ENCODE measurements around the gene SARDH.

SARDH gene

DNA sequence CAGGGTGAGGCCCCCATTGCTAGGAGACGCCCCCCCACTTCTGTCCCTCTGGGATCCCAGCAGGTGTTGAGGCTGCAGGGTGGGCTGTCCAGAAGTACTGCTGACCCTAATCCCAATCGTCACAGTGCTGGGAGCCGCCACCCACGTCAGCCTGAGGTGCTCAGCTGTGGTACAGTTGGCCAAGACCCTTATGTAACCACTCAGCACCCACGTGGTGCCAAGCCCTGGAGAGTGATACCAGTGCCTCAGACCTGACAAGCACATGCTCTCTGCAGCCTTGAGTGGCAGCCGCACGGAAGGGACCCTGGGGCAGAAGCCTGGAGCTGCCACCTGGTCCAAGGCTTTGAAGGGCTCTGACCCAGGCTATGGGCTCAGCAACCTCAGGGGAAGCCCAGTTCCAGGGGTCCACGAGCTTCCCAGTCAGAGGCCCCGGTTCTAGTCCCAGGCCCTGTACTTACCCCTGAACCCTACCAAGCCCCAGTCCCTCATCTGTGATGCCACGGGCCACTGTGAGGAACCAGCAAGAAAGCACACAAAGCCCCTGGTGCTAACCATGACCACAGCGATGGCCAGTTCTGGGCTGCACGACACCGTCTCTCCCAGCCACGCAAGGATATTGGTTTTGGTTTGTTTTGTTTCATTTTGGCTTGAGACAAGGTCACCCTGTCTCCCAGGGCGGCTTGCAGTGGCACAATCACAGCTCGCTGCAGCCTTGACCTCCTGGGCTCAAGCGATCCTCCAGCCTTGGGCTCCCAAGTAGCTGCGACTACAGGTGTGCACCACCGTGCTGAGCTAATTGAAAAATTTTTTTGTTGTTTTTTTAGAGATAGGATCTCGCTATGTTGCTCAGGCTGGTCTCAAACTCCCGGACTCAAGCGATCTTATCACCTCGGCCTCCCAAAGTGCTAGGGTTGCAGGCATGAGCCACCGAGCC, 51.2 kb downstream of the SARDH start:
- TF ChIP-seq, protein P1, sequence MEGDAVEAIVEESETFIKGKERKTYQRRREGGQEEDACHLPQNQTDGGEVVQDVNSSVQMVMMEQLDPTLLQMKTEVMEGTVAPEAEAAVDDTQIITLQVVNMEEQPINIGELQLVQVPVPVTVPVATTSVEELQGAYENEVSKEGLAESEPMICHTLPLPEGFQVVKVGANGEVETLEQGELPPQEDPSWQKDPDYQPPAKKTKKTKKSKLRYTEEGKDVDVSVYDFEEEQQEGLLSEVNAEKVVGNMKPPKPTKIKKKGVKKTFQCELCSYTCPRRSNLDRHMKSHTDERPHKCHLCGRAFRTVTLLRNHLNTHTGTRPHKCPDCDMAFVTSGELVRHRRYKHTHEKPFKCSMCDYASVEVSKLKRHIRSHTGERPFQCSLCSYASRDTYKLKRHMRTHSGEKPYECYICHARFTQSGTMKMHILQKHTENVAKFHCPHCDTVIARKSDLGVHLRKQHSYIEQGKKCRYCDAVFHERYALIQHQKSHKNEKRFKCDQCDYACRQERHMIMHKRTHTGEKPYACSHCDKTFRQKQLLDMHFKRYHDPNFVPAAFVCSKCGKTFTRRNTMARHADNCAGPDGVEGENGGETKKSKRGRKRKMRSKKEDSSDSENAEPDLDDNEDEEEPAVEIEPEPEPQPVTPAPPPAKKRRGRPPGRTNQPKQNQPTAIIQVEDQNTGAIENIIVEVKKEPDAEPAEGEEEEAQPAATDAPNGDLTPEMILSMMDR (conservative IDR thresholded peaks at IDR 0.05; ENCODE audit: low read depth), result no peak
- DNase-seq (ENCODE audit: low spot score), result no peak

DNA sequence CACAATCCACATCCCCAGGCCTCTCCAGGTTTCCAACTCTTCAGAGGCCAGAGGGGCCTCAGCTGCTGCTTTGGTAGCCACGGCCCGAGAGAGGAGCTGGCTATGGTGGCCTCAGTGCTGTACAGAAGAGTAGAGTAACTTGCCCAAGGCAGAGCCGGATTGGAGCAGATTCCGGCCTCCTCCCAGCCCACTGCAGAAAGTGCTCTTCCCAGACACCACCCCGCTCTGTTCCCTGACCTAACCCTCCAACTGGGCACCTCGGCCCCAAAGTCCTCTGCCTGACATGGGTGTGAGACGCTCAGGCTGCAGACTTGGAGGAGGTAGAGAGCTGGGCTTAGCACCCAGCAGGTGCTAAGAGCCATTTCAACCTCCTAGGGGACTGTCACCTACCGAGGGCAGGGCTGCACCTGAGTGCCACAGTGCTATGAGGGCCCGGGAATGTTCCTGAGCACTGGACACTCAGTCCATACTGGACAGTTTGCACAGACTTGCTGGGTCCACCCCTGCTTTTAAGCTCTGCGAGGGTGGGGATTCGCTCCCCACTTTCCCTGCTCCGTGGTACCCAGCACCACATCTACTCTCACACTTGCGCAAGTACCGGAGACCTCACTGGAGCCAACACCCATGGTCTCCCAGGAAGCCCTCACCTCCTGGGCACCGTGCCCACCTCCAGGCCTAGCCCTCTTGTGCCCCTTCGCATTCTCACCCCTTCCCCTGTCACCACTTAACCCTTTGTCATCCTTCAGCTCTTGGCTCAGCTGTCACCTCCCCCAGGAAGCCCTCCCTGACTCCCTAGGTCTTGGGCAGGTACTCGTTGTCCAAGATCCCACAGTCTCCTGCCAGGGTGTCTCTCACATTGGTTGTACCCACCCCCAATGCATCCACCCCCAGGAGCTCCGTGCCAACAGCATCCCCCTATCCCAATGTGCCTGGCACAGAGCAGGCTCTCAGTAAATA, 52.2 kb downstream of the SARDH start:
- CTCF ChIA-PET, result no interaction called here
- no peak for DNase-seq (ENCODE audit: low spot score)
- POLR2A ChIA-PET (ENCODE audit: low non-redundant PET), result no interaction called here
- TF ChIP-seq, protein P1 (conservative IDR thresholded peaks at IDR 0.05; ENCODE audit: low read depth), result no peak
- no peak overlapping the region for H3K27ac ChIP-seq

More for the DNA sequence above, 51.2 kb downstream of the SARDH start:
- ChIA-PET CTCF (no interaction called here), POLR2A (ENCODE audit: low non-redundant PET) (no interaction called here)
- no peak overlapping the region for H3K27ac ChIP-seq

DNA sequence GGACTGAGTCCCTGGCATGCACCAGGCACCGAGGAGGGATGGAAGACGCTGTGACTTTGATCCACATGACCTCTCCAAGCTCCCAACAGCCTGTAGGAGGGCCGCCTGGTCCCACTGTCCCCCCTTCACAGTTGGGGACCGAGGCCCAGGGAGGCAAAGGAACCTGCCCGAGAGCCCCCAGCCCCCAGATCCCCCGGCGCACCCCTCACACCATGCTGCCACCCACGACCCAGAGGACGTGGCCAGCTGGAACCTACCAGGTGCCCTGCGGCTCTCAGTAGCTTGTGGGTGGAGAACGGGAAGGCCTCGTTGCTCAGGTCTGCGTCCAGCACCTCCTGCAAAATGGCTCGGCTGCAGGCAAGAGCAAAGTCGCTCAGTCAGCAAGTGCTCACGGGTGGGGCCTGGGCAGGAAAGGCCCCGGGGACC, 53.2 kb downstream of the SARDH start:
- TF ChIP-seq, protein P1 (conservative IDR thresholded peaks at IDR 0.05; ENCODE audit: low read depth), result no peak
- ChIA-PET CTCF (no interaction called here), POLR2A (ENCODE audit: low non-redundant PET) (no interaction called here)
- H3K27ac ChIP-seq, result no peak overlapping the region
- DNase-seq (ENCODE audit: low spot score), result no peak

DNA sequence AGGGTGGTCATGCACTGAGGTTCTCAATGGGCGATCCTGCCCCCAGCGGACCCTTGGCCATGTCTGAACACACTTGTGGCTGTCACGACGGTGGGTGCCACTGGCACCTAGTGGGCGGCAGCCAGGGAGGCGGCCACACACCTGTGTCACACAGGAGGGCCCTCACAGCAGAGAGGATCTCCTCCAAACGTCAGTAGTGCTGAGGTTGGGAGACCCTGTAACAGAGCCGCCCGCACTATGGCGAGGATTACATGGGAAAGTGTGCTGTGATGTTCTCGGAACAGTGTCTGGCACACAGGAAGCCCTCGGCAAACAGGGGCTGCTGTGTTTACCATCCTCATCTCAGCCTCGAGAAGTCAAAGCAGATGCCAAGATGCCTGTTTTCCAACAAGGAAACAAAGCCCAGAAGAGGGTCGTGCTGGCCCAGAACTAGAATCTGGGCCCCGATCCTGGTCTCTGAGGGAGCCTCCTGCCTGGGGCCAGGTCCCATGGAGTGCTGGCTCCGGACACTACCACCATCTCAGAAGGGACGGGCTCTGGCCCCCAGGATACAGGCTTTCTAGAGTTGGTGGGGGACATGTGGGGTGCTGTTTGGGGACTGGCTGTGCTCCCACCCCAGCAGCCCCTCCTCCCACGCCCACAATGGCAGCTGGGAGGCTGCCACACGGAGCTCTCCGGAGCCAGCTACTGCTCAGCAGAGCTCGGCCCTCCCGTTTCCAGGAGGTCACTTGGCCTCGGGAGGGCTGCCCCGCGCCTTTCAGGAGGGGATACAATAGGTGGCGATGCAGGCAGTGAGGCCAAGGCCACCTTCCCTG, 53.8 kb downstream of the SARDH start:
- TF ChIP-seq, protein P1 (conservative IDR thresholded peaks at IDR 0.05; ENCODE audit: low read depth), result no peak
- ChIA-PET CTCF (no interaction called here), POLR2A (ENCODE audit: low non-redundant PET) (no interaction called here)
- no peak for DNase-seq (ENCODE audit: low spot score)
- no peak overlapping the region for H3K27ac ChIP-seq

DNA sequence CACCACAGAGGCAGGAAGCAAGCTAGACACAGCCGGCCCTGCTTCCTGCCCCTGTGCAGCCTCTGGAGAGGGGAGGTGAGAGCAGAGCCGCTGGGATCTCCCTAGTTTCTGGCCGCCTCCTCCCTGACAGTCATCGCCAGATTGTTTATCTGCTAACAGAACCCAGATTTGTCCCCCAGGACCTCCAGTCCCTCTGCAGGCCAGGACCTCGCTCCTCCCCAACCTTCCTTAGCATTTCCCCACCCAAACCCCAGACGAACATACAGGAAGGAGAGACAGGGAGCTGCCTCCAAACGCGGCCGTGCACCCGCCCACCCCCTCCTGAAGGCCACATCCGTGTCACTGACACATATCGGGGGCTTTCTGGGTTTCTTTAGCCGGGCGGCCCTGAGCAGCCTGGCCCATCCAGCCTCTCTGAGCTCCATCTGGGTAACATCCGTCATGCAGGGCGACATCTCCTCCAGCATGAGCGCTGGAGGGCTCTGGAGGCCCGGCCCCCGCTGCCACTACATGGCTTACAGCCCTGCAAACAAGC, 54.5 kb downstream of the SARDH start:
- ChIA-PET CTCF (no interaction called here), POLR2A (ENCODE audit: low non-redundant PET) (no interaction called here)

More for the DNA sequence above, 54.5 kb downstream of the SARDH start:
- TF ChIP-seq, protein P1 (conservative IDR thresholded peaks at IDR 0.05; ENCODE audit: low read depth), result no peak
- no peak for DNase-seq (ENCODE audit: low spot score)
- H3K27ac ChIP-seq, result no peak overlapping the region
